Activated CD4-positive, alpha-beta T cell treated with anti-CD3 and anti-CD28 coated beads, Interleukin-2, amount 50 U/mL, for 16 hours (primary cell): Measurements from ENCODE around the gene SLC19A1.

ENCODE experiments used
- DNase-seq: peaks from one replicate; pipeline ENCODE4 v3.0.0-alpha.2; 2020

SLC19A1 gene

DNA sequence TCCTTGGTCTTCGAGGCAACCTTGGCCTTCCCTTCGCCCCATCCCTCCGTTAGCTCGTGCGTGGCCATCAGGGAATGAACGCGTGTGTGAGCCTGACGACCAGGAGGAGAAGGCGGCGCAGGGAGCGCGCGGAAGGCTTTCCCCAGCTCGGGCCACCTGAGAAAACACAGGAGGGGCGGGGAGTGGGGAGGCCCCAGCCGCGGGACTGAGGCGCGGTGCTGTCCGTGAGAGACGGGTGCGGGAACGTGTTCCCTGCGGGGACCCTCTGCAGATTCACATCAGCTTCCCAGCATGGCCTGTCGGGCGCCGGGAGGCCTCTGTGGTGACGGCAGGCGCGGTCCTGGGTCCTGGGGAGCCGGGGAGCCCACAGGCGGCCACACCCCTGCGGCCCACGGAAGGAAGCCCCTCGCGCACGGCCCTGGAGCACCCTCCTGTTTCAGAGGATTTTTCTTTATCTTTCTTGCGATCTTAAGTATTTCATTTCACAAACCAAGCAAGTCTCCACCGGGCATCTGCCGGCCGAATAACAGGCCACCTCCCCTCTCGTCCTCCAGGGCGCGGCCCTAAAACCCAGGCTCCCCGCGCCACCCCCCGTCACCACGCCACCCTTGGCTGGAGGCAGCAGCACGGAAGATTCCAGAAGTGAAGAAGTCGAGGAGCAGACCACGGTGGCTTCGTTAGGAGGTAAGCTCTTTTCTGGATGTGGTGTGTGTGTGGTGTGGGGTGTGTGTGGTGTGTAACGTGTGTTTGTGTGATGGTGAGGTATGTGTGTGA lies 66.3 kb downstream of the SLC19A1 start:
- no peak for DNase-seq

DNA sequence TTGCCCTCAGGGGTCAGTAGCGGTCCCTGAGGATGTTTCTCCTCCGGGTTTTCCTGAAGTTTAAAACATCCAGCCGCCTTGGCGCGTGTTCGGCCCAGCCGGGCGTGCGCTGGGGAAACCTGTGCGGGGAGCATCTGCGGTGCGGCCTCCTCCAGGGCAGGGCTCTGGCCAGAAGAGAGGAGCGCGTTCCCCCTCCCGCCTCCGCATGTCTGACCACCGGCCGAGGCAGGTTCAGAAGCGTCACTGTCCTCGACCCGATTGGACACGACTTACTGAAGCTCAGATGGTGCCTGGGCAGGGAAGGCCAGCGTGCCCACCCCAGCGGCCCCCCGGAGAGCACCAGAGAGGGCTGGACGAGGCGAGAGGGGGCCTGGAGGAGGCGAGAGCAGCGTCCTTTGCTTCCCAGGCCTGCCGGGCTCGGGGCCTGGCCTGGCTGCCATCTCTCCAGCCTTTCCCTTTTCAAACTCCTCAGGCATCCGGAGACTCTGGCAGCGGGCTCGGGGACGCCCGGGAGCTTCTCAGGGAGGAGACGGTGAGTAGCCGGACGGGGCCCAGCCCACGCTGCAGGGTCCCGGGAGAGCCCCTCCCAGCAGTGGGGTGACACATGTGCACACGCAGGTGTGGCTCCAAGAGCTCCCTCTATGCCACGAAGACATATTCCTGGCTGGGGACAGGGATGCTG lies 67.1 kb downstream of the SLC19A1 start:
- no peak for DNase-seq

DNA sequence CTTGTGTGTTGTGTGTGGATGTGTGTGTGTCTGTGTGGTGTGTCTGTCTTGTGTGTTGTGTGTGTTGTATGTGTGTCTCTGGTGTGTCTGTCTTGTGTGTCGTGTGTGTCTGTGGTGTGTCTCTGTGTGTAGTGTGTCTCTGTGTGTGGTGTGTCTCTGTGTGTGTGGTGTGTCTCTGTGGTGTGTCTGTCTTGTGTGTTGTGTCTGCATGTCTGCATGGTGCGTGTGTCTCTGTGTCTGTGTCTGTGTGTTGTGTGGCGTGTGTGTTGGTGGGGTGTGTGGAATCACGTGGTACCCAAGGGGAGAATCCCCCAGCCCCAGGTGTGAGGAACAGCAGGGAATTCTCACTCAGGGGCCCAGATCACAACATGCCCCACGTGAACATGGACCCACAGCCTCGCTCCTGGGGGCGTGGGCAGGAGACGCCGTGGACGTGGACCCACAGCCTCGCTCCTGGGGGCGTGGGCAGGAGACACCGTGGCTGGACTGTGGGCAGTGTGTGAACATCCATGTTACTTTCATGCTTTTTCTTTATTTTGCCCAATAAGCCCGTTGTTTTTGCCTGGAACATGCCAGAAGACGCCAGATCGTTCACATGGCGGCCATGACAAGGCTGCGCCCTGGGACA lies 67.8 kb downstream of the SLC19A1 start:
- no peak for DNase-seq

DNA sequence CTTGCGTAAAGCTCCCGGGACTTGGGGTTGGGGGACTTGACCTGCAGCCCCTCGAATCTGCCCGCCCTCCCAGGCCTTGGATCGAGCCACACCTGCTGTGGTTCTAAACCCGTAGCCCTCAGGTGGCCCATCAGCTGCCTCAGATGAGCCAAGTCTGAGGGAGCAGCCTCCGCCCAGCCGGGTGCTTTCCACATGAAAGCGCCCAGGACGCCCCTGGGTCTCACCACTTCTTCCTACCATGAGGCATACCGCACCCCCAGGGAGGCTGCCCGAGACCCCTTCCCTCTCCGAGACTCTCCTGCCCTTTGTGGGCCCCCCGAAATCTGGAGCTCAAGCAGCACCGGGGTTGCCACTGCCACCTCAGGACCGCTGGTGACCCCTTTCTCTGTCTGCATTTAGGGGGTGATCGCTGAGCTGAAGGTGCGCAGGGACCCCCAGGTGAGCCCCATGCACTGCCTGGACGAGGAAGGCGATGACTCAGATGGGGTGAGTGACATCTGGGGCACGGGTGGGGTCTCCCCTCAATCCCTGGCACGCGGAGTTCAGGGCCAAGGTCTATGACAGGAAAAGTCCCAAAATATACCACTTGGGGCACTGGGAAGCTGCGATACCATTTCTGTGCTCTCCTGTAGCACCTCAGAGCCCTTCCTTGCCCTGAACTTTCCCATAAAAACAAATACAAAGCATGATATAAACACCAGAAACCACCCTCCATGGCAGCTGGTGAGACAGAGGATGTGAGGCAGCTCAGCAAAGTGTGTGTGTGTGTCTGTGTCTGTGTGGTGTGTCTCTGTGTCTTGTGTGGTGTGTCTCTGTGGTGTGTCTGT lies 68.5 kb downstream of the SLC19A1 start:
- DNase-seq = no peak

DNA sequence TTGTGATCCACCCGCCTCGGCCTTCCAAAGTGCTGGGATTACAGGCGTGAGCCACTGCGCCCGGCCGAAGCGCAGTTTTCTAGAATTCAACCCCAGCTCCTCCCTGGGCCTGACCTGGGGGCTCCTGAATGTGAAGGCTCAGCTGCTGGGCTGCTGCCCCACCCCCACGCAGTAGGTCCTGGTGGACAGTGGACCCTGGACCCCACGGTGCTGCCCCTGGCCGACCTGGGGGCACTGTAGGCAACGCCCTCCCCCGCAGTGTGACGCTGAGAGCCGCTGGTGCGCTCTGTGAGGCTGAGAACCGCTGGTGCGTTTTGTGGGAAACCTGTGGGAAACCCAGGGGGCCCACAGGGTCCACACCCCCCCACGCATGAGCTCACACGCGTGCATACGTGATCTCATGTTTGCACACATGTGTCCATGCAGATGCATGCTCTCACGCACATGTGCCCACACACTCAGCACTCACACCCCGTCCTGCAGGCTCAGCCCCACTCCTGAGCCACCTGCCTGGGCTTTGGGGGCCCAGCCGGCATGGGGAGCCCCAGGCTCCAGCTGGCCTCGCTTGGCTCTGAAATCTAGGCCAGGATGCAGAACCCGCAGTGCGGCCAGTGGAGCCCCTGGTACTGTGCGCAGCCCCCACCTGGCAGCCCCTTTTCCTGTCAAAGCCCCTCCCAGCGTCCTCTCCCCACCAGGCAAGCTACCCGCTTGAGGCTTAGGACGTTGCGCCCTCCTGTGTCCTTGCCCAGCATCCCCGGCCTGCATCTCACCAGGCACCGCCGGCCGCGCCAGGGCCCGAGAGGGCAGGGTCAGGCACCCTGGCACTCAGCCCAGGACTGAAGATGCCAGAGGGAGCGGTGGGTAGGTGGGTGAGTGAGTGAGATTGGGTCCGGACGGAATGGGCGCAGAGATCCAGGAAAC lies 69.5 kb downstream of the SLC19A1 start:
- DNase-seq = no peak

DNA sequence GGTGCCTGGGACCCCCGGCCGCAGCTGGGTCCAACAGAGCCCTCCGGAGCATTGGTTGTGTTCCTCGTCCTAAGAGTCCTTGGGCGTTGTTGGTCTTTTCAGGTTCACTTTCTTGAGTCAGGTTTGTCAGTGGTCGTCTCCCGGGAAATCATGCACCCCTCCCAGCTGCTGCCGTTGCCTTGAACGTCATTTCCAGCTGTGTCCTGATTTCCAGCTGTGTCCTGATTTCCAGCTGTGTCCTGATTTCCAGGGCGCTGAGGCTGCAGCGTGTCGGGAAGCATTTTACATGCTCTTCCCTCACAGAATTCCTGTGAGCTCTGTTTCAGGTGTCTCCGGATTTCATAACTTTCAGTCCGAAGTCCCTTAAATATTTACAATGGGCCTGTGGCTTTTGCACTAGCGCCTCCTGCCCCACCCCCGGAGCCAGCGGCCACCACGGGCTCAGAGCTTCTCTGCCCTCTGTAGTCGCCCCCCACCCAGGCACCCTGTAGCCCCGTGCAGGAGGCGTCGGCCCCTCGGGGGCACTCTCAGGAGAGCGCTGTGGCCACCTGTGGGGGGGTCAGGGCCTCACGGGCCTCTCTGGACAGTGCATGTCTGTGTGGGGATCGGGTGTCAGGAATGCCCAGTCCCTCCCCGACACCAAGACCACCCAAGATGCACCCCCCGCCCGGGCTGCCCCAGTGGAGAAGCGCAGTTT lies 70.6 kb downstream of the SLC19A1 start:
- DNase-seq = no peak

DNA sequence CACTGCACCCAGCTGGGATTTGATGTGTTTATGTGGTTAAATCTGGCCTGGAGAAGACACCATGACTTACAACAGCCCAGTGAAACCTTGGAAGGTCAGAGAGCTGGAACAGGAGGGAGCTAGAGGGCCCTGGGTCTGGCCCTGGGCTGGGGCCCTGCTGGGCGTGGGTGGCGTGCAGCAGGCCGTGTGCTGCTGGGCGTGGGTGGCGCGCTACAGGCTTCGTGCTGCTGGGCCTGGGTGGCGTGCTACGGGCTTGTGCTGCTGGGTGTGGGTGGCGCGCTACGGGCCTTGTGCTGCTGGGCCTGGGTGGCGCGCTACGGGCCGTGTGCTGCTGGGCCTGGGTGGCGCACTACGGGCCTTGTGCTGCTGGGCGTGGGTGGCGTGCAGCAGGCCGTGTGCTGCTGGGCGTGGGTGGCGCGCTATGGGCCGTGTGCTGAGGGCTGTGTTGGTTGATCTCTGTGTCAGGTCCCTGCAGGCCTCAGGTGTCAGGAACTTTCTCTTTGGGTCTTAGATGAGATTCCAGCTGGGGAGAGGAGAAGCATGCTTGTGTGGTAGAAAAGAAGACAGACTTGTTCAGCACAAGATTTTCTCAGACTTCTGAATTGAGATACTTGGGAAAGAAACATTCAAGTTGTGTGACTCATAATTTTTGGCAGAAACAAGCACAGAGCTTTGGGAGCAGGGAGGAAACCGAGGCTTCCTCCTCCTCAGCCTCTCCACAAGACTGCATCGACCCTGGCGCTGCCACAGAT lies 71.3 kb downstream of the SLC19A1 start:
- peak; percentile 20 for DNase-seq

DNA sequence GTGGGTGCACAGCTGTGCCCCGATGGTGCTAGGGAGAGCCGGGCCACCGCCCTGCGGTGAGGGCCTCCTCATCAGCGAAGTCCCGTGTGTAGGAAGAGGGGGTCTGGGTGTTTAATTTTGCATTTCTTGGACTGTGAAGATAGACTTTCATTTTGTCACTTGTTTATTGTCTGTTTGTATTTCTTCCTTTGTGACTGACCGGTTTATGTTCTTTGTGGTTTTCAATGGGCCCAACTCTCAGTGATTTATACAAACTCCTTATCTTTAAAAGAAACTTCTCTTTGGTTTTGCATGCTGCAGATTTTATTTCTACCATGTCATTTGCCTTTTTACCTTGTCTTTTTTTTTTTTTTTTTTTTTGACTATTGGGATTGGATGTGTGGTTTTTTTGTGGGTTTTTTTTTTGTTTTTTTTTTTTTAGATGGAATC lies 72.1 kb downstream of the SLC19A1 start:
- DNase-seq = no peak

DNA sequence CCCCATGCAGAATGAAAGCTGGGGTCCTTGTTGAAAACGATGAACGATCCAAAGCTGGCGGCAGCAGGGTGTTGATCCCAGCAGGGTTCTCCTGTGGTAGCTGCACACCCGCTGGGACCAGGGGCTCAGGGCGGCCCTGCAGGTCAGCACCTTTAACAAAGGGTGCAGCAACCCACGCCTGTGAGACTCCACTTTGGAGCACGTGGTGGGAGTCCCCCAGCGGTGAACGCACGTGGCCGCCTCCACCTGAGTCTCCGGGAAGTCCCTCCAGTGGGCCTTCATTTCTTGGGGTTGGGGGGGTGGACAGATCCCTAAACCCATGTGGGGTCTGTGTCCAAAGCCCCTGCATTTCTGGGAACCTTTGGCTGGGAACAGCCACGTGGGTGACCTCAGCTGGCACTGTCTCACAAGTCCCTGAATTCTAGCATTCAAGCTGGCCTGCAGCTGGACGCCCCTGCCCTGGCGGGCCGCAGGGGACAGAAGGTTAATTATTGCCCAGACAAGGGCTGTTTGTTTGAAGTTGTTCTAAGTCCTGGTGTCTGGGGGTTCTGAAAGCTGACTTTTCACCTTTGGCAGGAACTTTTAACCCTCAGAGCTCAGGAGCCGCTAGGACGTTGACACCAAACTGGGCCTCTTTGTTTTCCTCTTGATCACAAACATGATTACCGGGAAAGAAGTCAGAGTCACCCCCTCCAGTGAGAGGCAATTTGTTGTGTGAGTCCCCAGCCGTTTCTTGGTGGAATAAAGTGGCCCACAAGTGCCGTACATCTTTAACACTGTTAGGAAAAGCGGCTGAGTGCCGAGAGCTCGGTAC lies 72.8 kb downstream of the SLC19A1 start:
- DNase-seq = no peak

DNA sequence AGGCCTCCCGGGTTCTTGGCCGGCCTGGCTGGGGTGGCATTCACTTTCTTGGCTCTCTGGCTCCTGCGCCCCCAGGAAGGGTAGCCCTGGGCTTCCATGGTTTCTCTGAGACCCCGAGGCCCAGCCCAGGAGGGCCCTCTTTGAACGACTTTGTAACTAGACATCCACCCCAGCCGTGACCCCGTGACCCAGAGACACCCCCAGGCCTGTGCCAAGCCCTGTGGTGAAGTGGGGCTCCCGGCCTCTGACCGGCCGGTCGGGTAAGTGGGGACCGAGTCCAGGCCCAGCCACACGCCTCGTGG lies 73.3 kb downstream of the SLC19A1 start:
- DNase-seq = no peak

DNA sequence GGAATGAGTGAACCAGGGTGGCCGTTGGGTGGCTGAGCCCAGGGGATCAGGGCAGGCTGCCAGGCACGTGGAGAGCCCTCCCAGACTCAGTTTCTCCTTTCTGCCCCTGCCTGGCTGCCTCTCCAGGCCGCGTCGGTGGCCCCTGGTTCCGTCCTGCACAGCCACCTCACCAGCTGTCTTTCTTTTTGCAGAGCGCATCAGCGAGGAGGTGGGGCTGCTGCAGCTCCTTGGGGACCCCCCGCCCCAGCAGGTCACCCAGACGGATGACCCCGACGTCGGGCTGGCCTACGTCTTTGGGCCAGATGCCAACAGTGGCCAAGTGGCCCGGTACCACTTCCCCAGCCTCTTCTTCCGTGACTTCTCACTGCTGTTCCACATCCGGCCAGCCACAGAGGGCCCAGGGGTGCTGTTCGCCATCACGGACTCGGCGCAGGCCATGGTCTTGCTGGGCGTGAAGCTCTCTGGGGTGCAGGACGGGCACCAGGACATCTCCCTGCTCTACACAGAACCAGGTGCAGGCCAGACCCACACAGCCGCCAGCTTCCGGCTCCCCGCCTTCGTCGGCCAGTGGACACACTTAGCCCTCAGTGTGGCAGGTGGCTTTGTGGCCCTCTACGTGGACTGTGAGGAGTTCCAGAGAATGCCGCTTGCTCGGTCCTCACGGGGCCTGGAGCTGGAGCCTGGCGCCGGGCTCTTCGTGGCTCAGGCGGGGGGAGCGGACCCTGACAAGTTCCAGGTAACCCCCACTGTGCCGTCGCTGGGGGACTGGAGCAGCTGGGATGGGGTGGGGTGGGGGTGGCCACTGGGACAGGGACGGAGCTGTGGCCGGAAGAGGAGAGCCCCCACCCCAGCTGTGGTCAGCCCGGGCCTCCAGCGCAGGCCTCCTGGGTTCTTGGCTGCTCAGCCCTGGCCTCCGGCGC lies 73.9 kb downstream of the SLC19A1 start:
- no peak for DNase-seq

DNA sequence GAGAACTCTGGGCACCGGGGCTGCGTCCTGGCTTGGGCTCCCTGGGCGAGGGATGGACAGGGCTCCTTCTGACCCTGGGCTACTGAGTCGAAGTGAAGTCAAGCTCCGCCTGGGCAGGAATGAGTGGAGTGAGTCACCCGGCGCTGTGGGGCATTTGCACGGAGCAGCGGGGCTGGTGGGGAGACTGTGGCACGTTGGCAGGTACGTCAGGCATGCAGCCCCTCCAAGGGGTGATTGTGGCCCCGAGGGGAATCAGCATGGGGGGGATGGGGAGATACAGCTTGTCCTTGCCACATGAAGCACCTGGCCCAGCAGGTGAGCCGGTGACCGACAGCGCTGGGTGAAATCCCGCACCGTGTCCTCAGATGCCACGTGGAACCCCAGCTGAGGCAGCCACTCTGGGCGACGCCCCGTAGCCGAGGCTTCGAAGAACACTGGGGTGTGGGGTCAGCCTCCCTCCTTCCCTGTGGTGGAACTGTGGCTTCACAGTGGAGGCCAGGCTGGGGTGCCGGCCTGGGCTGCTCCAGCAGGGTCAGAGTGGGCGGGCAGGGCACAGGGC lies 74.9 kb downstream of the SLC19A1 start:
- DNase-seq = no peak

DNA sequence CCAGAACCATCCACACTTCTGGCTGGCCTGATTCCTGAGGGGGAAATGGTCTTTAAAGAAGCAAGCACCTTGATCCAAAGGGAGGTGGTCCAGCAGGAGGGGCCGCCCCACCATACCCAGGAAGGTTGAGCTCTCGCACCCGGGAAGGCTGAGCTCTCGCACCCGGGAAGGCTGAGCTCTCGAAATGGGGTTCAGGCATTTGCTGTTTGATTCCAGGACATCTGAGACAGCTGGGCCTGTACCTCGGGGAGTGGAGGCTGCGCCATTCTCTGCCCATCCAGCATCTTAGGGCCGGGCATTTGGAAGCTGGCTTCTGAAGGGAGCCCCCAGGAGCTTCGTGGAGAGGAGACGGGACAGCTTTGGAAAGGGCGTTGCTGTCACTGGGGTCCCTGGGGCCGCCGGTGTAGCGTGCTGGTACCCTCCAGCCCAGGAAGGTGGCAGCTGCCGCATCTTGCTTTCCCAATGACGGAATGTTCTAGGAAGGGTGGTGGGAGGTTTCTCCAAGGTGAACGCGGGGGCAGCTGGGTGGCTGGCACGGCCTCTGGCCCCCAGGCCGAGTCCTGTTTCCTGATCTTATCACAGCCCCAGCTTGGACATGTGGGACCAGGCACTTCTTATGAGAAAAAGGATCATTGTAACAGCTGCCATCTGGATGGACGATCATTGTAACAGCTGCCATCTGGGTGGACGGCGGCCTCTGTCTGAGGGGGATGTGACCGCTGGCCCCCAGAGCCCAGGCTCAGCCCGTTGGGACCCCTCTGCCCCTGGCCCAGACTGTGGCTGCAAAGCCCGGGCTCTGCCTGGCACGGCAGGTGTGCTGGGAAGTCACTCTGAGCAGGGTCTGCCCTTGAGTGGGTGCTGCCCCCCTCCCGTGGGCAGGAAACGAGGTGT lies 75.7 kb downstream of the SLC19A1 start:
- DNase-seq = no peak

DNA sequence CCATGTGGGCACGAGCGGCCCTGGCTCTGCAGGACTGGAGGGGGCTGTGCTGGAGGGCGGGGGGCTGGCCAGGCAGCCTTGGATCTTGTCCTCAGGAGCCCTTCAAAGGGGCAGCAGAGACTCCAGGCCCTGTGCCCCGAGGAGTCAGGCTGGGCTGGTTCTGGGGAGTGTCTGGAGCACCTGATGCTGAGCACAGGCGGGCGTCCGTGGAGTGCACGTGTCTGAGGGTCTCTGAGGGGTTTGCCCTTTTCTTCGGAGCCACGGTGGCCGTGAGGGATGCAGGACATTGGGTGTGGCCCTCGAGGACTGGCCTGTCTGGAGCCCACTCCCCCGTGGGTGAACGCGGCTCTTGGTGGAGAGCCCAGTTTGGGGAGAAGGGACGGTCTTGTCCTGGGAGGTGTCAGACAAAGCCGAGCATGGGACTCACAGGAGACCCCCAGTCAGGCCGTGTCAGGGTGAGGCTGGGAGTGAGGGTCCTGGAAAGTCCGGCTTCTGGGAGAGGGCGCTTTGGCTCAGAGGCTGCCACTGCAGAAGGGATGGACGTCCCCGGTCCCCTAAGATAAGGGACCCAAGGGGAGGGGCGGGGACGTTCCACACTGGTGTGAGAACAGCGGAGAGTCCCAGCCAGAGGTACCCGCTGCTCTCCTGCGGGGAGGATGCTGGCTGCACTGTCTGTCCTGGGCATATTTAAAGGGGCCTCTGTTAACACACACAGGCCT lies 76.5 kb downstream of the SLC19A1 start:
- DNase-seq = no peak

DNA sequence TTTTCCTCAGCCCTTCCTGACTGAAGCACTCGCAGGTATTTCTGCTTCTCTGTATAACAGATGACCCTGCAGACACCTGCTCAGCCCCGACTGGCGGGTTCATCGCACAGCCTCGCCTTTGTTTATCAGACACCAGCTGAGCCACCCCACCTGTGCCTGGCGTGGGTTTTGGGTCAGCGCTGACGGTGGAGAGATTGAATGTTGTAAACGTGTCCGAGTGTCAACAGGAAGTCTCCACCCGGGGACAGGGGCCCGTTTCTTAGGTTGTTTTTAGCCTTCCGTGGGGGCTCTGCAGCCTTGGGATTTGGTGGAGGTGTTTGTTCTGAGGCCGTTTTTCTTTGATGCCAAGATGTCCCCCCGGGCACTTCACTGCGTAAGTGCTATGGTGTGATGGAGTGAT lies 77.1 kb downstream of the SLC19A1 start:
- DNase-seq = no peak

DNA sequence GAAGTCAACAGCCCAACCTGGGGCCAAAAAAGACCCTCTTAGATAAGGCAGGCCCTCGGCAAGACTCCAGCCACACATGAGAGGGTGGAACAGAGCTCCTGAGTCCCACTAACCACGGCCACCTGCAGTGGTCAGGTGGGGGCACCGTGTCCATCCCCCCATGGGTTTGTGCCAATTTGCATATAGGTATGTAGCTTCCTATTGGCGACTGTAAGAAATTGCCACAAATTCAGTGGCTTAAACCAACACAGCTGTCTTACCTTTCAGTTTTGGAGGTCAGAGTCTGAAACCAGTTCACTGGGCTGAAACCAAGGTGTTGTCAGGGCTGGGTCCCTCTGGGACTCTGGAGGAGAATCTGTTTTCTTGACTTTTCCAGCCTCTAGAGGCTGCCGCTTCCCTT lies 77.9 kb downstream of the SLC19A1 start:
- no peak for DNase-seq

DNA sequence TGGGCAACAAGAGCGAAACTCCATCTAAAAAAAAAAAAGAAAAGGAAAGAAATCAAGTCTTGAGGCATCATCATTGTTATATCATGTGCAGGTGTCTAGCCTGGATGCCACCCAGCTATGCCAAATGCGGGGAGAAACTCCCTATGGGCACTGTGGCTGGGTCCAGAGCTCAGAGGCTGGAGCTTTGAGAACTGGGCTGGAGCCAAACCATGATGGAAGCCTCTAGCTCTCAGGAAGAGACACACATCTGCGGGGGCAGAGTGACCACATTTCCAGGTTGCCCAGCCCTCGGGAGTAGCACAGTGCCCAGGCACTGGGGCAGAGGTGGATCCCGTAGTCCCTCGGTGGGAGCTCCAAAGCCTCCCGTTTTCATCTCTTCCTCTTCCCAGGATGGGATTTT lies 78.4 kb downstream of the SLC19A1 start:
- no peak for DNase-seq
